Hepatocyte (in vitro differentiated cells): ENCODE measurements around the gene DIDO1. TPM values are rescaled to one million over a fixed set of nuclear protein-coding genes. Genes with fewer than 3 reads are reported as not detected.
"Not testable (repeated sequence)": the region's sequence is repeated elsewhere in the genome, so short reads cannot be mapped to it uniquely, and the experiment has no call there.

ENCODE experiments used
- DNase-seq: peaks from one replicate; pipeline ENCODE4 v3.0.0-alpha.2; 2016; ENCODE audit warnings: low spot score
- H2AFZ ChIP-seq: fragments of 200-600 bp; sonication (generic); 2 replicates; pipeline ENCODE4 v1.6.0; 2016; ENCODE audit warnings: antibody characterized with exemption, mild to moderate bottlenecking
- H3K27ac ChIP-seq: fragments of 200-600 bp; sonication (generic); 2 replicates; pipeline ENCODE4 v1.5.1; 2016; ENCODE audit warnings: mild to moderate bottlenecking
- H3K27me3 ChIP-seq: fragments of 200-600 bp; sonication (generic); 2 replicates; pipeline ENCODE4 v1.6.1; 2016
- H3K36me3 ChIP-seq: fragments of 200-600 bp; sonication (generic); replicated peaks from 2 replicates; pipeline ENCODE4 v1.5.1; 2016; ENCODE audit warnings: low read depth; ENCODE audit not compliant: insufficient read depth
- H3K4me1 ChIP-seq: fragments of 200-600 bp; sonication (generic); 2 replicates; pipeline ENCODE4 v1.5.1; 2016; ENCODE audit warnings: mild to moderate bottlenecking, moderate library complexity; ENCODE audit not compliant: insufficient read depth
- H3K4me2 ChIP-seq: fragments of 200-600 bp; sonication (generic); 2 replicates; pipeline ENCODE4 v1.6.0; 2016
- H3K4me3 ChIP-seq: fragments of 200-600 bp; sonication (generic); 2 replicates; pipeline ENCODE4 v1.5.1; 2016; ENCODE audit warnings: mild to moderate bottlenecking
- H3K79me2 ChIP-seq: fragments of 200-600 bp; sonication (generic); 2 replicates; pipeline ENCODE4 v1.6.0; 2017; ENCODE audit warnings: mild to moderate bottlenecking
- H3K9me2 ChIP-seq: fragments of 200-600 bp; sonication (generic); replicated peaks from 2 replicates; pipeline ENCODE4 v1.6.0; 2017; ENCODE audit warnings: mild to moderate bottlenecking; ENCODE audit not compliant: insufficient read depth
- H3K9me3 ChIP-seq: fragments of 200-600 bp; sonication (generic); 2 replicates; pipeline ENCODE4 v1.5.1; 2016; ENCODE audit warnings: low read depth, mild to moderate bottlenecking
- H4K20me1 ChIP-seq: fragments of 200-600 bp; sonication (generic); 2 replicates; pipeline ENCODE4 v1.6.0; 2016; ENCODE audit warnings: mild to moderate bottlenecking; ENCODE audit not compliant: insufficient read depth, poor library complexity, severe bottlenecking
- CTCF ChIP-seq: fragments of 200-600 bp; sonication (generic); IDR thresholded peaks from 2 replicates; pipeline ENCODE4 v1.5.1; 2016; ENCODE audit warnings: antibody characterized with exemption, mild to moderate bottlenecking; ENCODE audit not compliant: poor library complexity
- EZH2 ChIP-seq: fragments of 200-600 bp; sonication (generic); IDR thresholded peaks from 2 replicates; pipeline ENCODE4 v1.6.1; 2016; ENCODE audit warnings: antibody characterized with exemption, mild to moderate bottlenecking, borderline replicate concordance
- EZH2phosphoT487 ChIP-seq: fragments of 200-600 bp; sonication (generic); IDR thresholded peaks from one replicate; pipeline ENCODE4 v1.6.1; 2018; ENCODE audit warnings: antibody characterized with exemption, mild to moderate bottlenecking, low read depth, moderate library complexity; ENCODE audit not compliant: unreplicated experiment, severe bottlenecking
- WGBS: methylation state at CpG from one replicate; pipeline ENCODE4 v1.1.6; 2016; ENCODE audit warnings: low lambda C conversion rate; ENCODE audit errors: missing lambda C conversion rate; 5-methylcytosine and 5-hydroxymethylcytosine counted together
- polyA plus RNA-seq: library from polyadenylated mRNA; unstranded; fragments of >200 nt; fragmentation: Nextera tagmentation; extraction: Ambion mirVana; gene quantifications from 2 replicates; pipeline ENCODE4 v1.2.1, GENCODE V29; 2016
- total RNA-seq: library from RNA; depleted of rRNA; stranded (reverse); fragments of >200 nt; gene quantifications from 2 replicates; pipeline ENCODE4 v1.2.3, GENCODE V29; 2014

Gene DIDO1
- total and polyA plus RNA-seq, 2 experiments from 2014 or later, result 26.5 to 31.6 TPM

DNA sequence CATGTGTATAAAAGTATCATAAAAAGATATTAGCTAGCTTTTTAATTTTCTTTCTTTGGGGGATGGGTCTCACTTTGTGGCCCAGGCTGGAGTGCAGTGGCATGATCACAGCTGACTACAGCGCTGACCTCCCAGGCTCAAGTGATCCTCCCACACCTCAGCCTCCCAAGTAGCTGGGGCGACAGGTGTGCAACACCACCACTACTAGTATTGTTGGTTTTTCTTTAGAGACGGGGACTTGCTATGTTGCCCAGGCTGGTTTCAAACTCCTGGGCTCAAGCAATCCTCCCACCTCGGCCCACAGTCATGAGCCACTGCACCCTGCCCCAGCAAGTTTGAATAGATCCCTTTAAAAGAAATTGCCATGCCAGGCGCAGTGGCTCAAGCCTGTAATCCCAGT is 71.2 kb downstream of the DIDO1 start:
- Histone ChIP-seq H3K4me3 (no peak overlapping the region), H3K27me3 (peaks cover 3% of the 10 kb centered on the region), H3K36me3 (no peaks in the 10 kb centered on the region), H3K4me2 (no peak overlapping the region), H3K9me2 (no peaks in the 10 kb centered on the region), H4K20me1 (peaks cover 3% of the 10 kb centered on the region), H3K9me3 (no peaks in the 10 kb centered on the region), H3K4me1 (peaks cover 10% of the 10 kb centered on the region), H3K79me2 (peaks cover 21% of the 10 kb centered on the region), H3K27ac (no peak overlapping the region), H2AFZ (no peak overlapping the region)
- TF ChIP-seq CTCF (no peak), EZH2phosphoT487 (no peak), EZH2 (no peak)
- no peak for DNase-seq
- WGBS, result 95% methylated on average over 5 of the region's 5 CpGs

GRCh38 chr20:62854121-62854520 is 72.2 kb downstream of the DIDO1 start:
- Histone ChIP-seq H3K4me2 (no peak overlapping the region), H3K27me3 (no peaks in the 10 kb centered on the region), H2AFZ (no peak overlapping the region), H3K9me3 (no peaks in the 10 kb centered on the region), H3K79me2 (peaks cover 12% of the 10 kb centered on the region), H3K9me2 (no peaks in the 10 kb centered on the region), H3K4me3 (no peak overlapping the region), H3K27ac (no peak overlapping the region), H4K20me1 (peaks cover 2% of the 10 kb centered on the region), H3K4me1 (peaks cover 2% of the 10 kb centered on the region), H3K36me3 (no peaks in the 10 kb centered on the region)
- TF ChIP-seq EZH2phosphoT487, result no peak
- no peak for TF ChIP-seq EZH2
- TF ChIP-seq CTCF, result no peak
- 96% methylated on average over 13 of the region's 13 CpGs for WGBS
- no peak for DNase-seq

DNA sequence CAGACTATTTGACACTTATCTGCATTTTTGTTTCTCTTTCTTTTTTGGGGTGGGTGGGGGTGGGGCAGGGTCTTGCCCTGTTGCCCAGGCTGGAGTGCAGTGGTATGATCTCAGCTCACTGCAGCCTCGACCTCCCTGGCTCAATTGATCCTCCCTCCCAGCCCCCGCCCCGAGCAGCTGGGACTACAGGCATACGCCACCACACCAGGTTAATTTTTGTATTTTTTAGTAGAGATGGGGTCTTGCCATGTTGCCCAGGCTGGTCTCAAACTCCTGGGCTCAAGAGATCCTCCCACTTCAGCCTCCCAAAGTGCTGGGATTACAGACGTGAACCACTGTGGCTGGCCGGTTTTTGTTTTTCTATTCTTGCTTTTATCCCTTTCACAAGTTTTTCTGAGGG is 73.0 kb downstream of the DIDO1 start:
- WGBS, result 100% methylated on average over 3 of the region's 6 CpGs
- not testable (repeated sequence) for DNase-seq, H3K4me2 ChIP-seq

DNA sequence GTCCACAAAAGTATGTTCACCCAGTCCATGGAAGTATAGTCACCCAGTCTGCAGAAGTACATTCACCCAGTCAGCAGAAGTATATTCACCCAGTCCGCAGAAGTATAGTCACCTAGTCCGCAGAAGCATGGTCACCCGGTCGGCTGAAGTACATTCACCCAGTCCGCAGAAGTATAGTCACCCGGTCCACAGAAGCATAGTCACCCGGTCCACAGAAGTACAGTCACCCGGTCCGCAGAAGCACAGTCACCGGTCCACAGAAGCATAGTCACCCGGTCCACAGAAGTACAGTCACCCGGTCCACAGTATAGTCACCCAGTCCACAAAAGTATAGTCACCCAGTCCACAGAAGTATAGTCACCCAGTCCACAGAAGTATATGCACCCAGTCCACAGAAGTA is 73.5 kb downstream of the DIDO1 start:
- Histone ChIP-seq H3K79me2 (peaks cover 3% of the 10 kb centered on the region), H3K4me3 (no peak overlapping the region), H3K9me2 (no peaks in the 10 kb centered on the region), H3K4me2 (no peak overlapping the region), H3K27ac (no peak overlapping the region), H4K20me1 (no peaks in the 10 kb centered on the region), H3K9me3 (no peaks in the 10 kb centered on the region), H3K36me3 (no peaks in the 10 kb centered on the region), H2AFZ (no peak overlapping the region), H3K4me1 (no peaks in the 10 kb centered on the region), H3K27me3 (no peaks in the 10 kb centered on the region)
- over 99% methylated on average over 12 of the region's 12 CpGs for WGBS
- DNase-seq, result no peak
- TF ChIP-seq EZH2 (no peak), EZH2phosphoT487 (no peak)

More for the DNA sequence above, 73.0 kb downstream of the DIDO1 start:
- H4K20me1 ChIP-seq, H3K4me1 ChIP-seq, H2AFZ ChIP-seq, H3K27ac ChIP-seq, H3K27me3 ChIP-seq, H3K79me2 ChIP-seq, H3K9me2 ChIP-seq, H3K9me3 ChIP-seq, H3K36me3 ChIP-seq, H3K4me3 ChIP-seq: not testable (repeated sequence)
